GM18517 (cell line): Measurements from ENCODE around the gene ECD.

Experiments
- ATAC-seq: cut with Tn5 transposase; IDR thresholded peaks from one replicate; pipeline ENCODE4 v1.9.1; 2021; ENCODE audit warnings: mild to moderate bottlenecking, moderate library complexity; ENCODE audit not compliant: unreplicated experiment

Gene ECD

GRCh38 chr10:73099141-73099540 is 68.7 kb downstream of the ECD start:
- no peak for ATAC-seq

- ATAC-seq: no peak
These were observed 70.5 kb downstream of the ECD start for GRCh38 chr10:73097305-73097670.

- peak; percentile 75 for ATAC-seq
These were observed 71.1 kb downstream of the ECD start, which contains the start of gene P4HA1 for GRCh38 chr10:73096449-73097304. TSS of gene P4HA1 (minus strand) at chr10:73096866. CDS start at chr10:73074883, 21,983 bp downstream.

- peak; percentile 14 for ATAC-seq
These were observed 71.8 kb downstream of the ECD start for GRCh38 chr10:73096041-73096448.

GRCh38 chr10:73095481-73096021 is 72.3 kb downstream of the ECD start:
- ATAC-seq: no peak

- no peak for ATAC-seq
These were observed 72.8 kb downstream of the ECD start for GRCh38 chr10:73094986-73095480.

GRCh38 chr10:73093922-73094850 is 73.6 kb downstream of the ECD start:
- no peak for ATAC-seq

GRCh38 chr10:73092830-73093229 is 75.0 kb downstream of the ECD start:
- no peak for ATAC-seq

- no peak for ATAC-seq
These were observed 79.5 kb downstream of the ECD start for GRCh38 chr10:73088304-73088703.

- no peak for ATAC-seq
These were observed 81.0 kb downstream of the ECD start for GRCh38 chr10:73086816-73087215.

GRCh38 chr10:73084209-73084608 is 83.6 kb downstream of the ECD start:
- ATAC-seq: no peak
